HEK293 (cell line): ENCODE results near the gene RGR.

Experiments used
- CTCF ChIA-PET: fragments of 350-600 bp; formaldehyde crosslinking; extraction: SDS; loops from one replicate; lab custom pipeline; 2021; ENCODE audit warnings: antibody characterized with exemption; lab: Yijun Ruan, JAX
- POLR2A ChIA-PET: fragments of 300-600 bp; formaldehyde crosslinking; extraction: SDS; loops from one replicate; lab custom pipeline; 2020; ENCODE audit warnings: antibody characterized with exemption, inconsistent platforms; lab: Yijun Ruan, JAX
- H3K27ac ChIP-seq: fragments of 200-500 bp; sonication (Bioruptor generic); 2 replicates; pipeline ENCODE4 v1.5.1; 2014; ENCODE audit warnings: low read depth, low read length, control low read depth, inconsistent platforms; ENCODE audit errors: extremely low read depth
- H3K36me3 ChIP-seq, 2 experiments: fragments of 200-500 bp in 1 of 2; sonication (Bioruptor generic) in 1 of 2; 1 replicate in 1 of 2; 2 replicates in 1 of 2; pipeline ENCODE4 v1.5.1; 2014 to 2017; ENCODE audit warnings: inconsistent platforms in 2 of 2, low read length in 2 of 2; ENCODE audit not compliant: control insufficient read depth in 2 of 2, insufficient read depth in 1 of 2
- H3K4me1 ChIP-seq: fragments of 200-500 bp; sonication (Bioruptor generic); 2 replicates; pipeline ENCODE4 v1.5.1; 2014; ENCODE audit warnings: mild to moderate bottlenecking, low read length, inconsistent platforms; ENCODE audit not compliant: control insufficient read depth, insufficient read depth
- H3K4me3 ChIP-seq: 2 replicates; pipeline ENCODE4 v1.5.1; 2011; ENCODE audit warnings: low read depth, mild to moderate bottlenecking, control low read depth, low read length, moderate library complexity
- H3K9me3 ChIP-seq: fragments of 200-500 bp; sonication (Bioruptor generic); 2 replicates; pipeline ENCODE4 v1.5.1; 2014; ENCODE audit warnings: low read depth, low read length, inconsistent platforms; ENCODE audit not compliant: control insufficient read depth, insufficient read depth
- GFI1B ChIP-seq: fragments of 450-650 bp; formaldehyde crosslinking; IDR thresholded peaks from 2 replicates; pipeline ENCODE4 v1.5.1; 2016; ENCODE audit warnings: missing biosample characterization, missing genetic modification characterization
- GLI4 ChIP-seq: fragments of 450-650 bp; formaldehyde crosslinking; IDR thresholded peaks from 2 replicates; pipeline ENCODE4 v1.5.1; 2016; ENCODE audit warnings: missing biosample characterization, missing genetic modification characterization
- HOXA7 ChIP-seq: sonication (generic); formaldehyde crosslinking; IDR thresholded peaks from 2 replicates; pipeline ENCODE4 v1.8.1; 2022; ENCODE audit warnings: missing genetic modification reagents, borderline replicate concordance
- KLF9 ChIP-seq: fragments of 450-650 bp; formaldehyde crosslinking; IDR thresholded peaks from 2 replicates; pipeline ENCODE4 v1.5.1; 2016; ENCODE audit warnings: missing biosample characterization, missing genetic modification characterization, low read depth
- MYNN ChIP-seq: fragments of 450-650 bp; formaldehyde crosslinking; IDR thresholded peaks from 2 replicates; pipeline ENCODE4 v1.5.1; 2016; ENCODE audit warnings: missing biosample characterization, missing genetic modification characterization, borderline replicate concordance
- OSR2 ChIP-seq: fragments of 450-650 bp; formaldehyde crosslinking; IDR thresholded peaks from 2 replicates; pipeline ENCODE4 v1.5.1; 2016; ENCODE audit warnings: missing biosample characterization, missing genetic modification characterization
- PRDM4 ChIP-seq: fragments of 450-650 bp; formaldehyde crosslinking; IDR thresholded peaks from 2 replicates; pipeline ENCODE4 v1.5.1; 2017; ENCODE audit warnings: missing biosample characterization, missing genetic modification characterization
- ZBTB49 ChIP-seq: fragments of 450-650 bp; formaldehyde crosslinking; IDR thresholded peaks from 2 replicates; pipeline ENCODE4 v1.5.1; 2016; ENCODE audit warnings: missing biosample characterization, missing genetic modification characterization, low read depth
- ZEB2 ChIP-seq: fragments of 450-650 bp; formaldehyde crosslinking; IDR thresholded peaks from 2 replicates; pipeline ENCODE4 v1.5.1; 2016; ENCODE audit warnings: missing biosample characterization, missing genetic modification characterization
- ZNF112 ChIP-seq: fragments of 450-650 bp; formaldehyde crosslinking; IDR thresholded peaks from 2 replicates; pipeline ENCODE4 v1.5.0; 2017; ENCODE audit warnings: missing biosample characterization, missing genetic modification characterization
- ZNF133 ChIP-seq: fragments of 450-650 bp; formaldehyde crosslinking; IDR thresholded peaks from 2 replicates; pipeline ENCODE4 v1.5.1; 2016; ENCODE audit warnings: missing biosample characterization, missing genetic modification characterization
- ZNF157 ChIP-seq: fragments of 450-650 bp; formaldehyde crosslinking; IDR thresholded peaks from 2 replicates; pipeline ENCODE4 v1.5.1; 2016; ENCODE audit warnings: missing biosample characterization, missing genetic modification characterization
- ZNF202 ChIP-seq: fragments of 450-650 bp; formaldehyde crosslinking; IDR thresholded peaks from 2 replicates; pipeline ENCODE4 v1.5.1; 2016; ENCODE audit warnings: missing biosample characterization, missing genetic modification characterization, borderline replicate concordance
- ZNF311 ChIP-seq: fragments of 450-650 bp; formaldehyde crosslinking; IDR thresholded peaks from 2 replicates; pipeline ENCODE4 v1.5.1; 2017; ENCODE audit warnings: missing biosample characterization, missing genetic modification characterization, borderline replicate concordance
- ZNF350 ChIP-seq: fragments of 450-650 bp; formaldehyde crosslinking; IDR thresholded peaks from 2 replicates; pipeline ENCODE4 v1.5.0; 2017; ENCODE audit warnings: missing biosample characterization, mild to moderate bottlenecking, missing genetic modification characterization
- ZNF354C ChIP-seq: fragments of 450-650 bp; formaldehyde crosslinking; IDR thresholded peaks from 2 replicates; pipeline ENCODE4 v1.5.1; 2016; ENCODE audit warnings: missing biosample characterization, missing genetic modification characterization, low read depth, borderline replicate concordance
- ZNF518A ChIP-seq: fragments of 450-650 bp; formaldehyde crosslinking; conservative IDR thresholded peaks from 2 replicates; pipeline ENCODE4 v1.5.1; 2016; ENCODE audit warnings: low read depth, missing biosample characterization, missing genetic modification characterization
- ZNF544 ChIP-seq: fragments of 450-650 bp; formaldehyde crosslinking; IDR thresholded peaks from 2 replicates; pipeline ENCODE4 v1.5.0; 2017; ENCODE audit warnings: missing biosample characterization, missing genetic modification characterization
- ZNF555 ChIP-seq: fragments of 450-650 bp; formaldehyde crosslinking; conservative IDR thresholded peaks from 2 replicates; pipeline ENCODE4 v1.5.1; 2017; ENCODE audit warnings: missing biosample characterization, mild to moderate bottlenecking, missing genetic modification characterization, inconsistent platforms
- ZNF571 ChIP-seq: fragments of 450-650 bp; formaldehyde crosslinking; IDR thresholded peaks from 2 replicates; pipeline ENCODE4 v1.5.0; 2017; ENCODE audit warnings: missing biosample characterization, missing genetic modification characterization
- ZNF580 ChIP-seq: fragments of 450-650 bp; formaldehyde crosslinking; IDR thresholded peaks from 2 replicates; pipeline ENCODE4 v1.5.1; 2016; ENCODE audit warnings: missing biosample characterization, missing genetic modification characterization
- ZNF585B ChIP-seq: fragments of 450-650 bp; formaldehyde crosslinking; IDR thresholded peaks from 2 replicates; pipeline ENCODE4 v1.5.1; 2016; ENCODE audit warnings: missing biosample characterization, missing genetic modification characterization

RGR gene

GRCh38 chr10:84225427-84226173 is 19.3 kb upstream of the RGR start, which contains the start of gene LRIT2:
LRIT2 (minus strand) TSS chr10:84225544; CDS start chr10:84225520, 24 bp downstream.
- ChIA-PET CTCF (interaction anchor here (1.0 kb wide), 1 partner anchor 113 kb away, joined by 3 read pairs; no protein-coding TSS in a partner anchor), POLR2A (interaction anchor here (0.6 kb wide), 1 partner anchor 1203 kb away, joined by 5 read pairs; no protein-coding TSS in a partner anchor)
- H3K36me3 ChIP-seq: no peaks in the 10 kb centered on the region
- no peaks in the 10 kb centered on the region for H3K4me1 ChIP-seq
- H3K9me3 ChIP-seq: no peaks in the 10 kb centered on the region
- no peak within 1 kb of the TSS for H3K27ac ChIP-seq
- TF ChIP-seq KLF9 (tag by site-specific recombination): no peak
- TF ChIP-seq ZNF157: no peak
- TF ChIP-seq ZNF585B (tag by site-specific recombination): no peak
- no peak for TF ChIP-seq GFI1B
- no peak for TF ChIP-seq ZNF555 (tag by site-specific recombination)
- no peak for TF ChIP-seq ZBTB49 (tag by site-specific recombination)
- TF ChIP-seq GLI4: no peak
- TF ChIP-seq ZNF580 (tag by site-specific recombination): no peak
- no peak for TF ChIP-seq OSR2 (tag by site-specific recombination)
- no peak for TF ChIP-seq ZNF112 (tag by site-specific recombination)
- TF ChIP-seq MYNN (tag by site-specific recombination): no peak
- TF ChIP-seq ZNF350: no peak
- TF ChIP-seq ZNF571 (tag by site-specific recombination): no peak
- no peak for TF ChIP-seq ZNF311
- no peak for TF ChIP-seq HOXA7 (CRISPR knock-in tag)
- TF ChIP-seq, all 188 proteins: peak for 0
- no peak within 1 kb of the TSS for H3K4me3 ChIP-seq

- ChIA-PET CTCF (interaction anchor here (1.0 kb wide), 1 partner anchor 114 kb away, joined by 3 read pairs; no protein-coding TSS in a partner anchor), POLR2A (no interaction called here)
- no peak overlapping the region for H3K4me3 ChIP-seq
- H3K36me3 ChIP-seq: no peaks in the 10 kb centered on the region
- no peaks in the 10 kb centered on the region for H3K9me3 ChIP-seq
- no peak overlapping the region for H3K27ac ChIP-seq
- H3K4me1 ChIP-seq: no peaks in the 10 kb centered on the region
- TF ChIP-seq ZNF133 (tag by site-specific recombination): no peak
- no peak for TF ChIP-seq ZNF518A (tag by site-specific recombination)
- no peak for TF ChIP-seq ZEB2
- no peak for TF ChIP-seq ZNF354C (tag by site-specific recombination)
- TF ChIP-seq PRDM4 (tag by site-specific recombination): no peak
- TF ChIP-seq ZNF544 (tag by site-specific recombination): no peak
- no peak for TF ChIP-seq ZNF202 (tag by site-specific recombination)
These were observed 18.2 kb upstream of the RGR start for GRCh38 chr10:84226616-84227015.
